DMS114 treated with DMSO at 0.1 percent for 48 hours (cell line): Measurements from ENCODE around the gene CYFIP2.

ENCODE experiments used
- DNase-seq: peaks from one replicate; lab custom pipeline; 2025; ENCODE audit not compliant: unreplicated experiment; lab: John Stamatoyannopoulos, UW

Gene CYFIP2

DNA sequence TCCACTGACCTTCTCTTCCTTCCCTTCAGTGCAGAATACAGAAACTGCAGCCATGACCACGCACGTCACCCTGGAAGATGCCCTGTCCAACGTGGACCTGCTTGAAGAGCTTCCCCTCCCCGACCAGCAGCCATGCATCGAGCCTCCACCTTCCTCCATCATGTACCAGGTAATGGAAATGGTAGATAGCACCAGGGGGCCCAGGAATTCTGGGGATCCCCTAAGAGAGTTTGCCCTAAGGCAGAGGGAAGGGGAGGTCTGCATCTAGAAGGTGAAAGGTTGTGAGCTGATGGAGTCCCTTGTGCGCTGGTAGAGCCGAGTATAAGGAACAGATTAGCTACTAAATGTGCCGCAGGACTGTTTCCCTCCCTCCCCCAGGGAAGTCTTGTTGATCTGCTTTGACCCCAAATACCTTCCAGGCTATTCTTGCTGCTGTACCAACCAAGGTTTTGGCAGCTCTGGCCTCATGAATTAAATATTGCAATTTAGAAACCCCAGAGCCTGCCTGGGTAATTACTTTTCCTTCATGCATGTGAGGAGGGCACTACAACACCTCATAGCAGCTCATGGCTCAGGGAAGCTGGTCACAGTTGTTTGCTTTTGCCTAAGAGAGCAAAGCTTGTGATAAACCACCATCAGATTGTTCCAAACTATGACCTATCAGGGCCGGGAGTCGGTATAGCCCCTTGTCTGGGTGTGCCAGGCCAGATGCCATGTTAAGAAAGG is 19.6 kb downstream of the CYFIP2 start:
- no peak for DNase-seq

DNA sequence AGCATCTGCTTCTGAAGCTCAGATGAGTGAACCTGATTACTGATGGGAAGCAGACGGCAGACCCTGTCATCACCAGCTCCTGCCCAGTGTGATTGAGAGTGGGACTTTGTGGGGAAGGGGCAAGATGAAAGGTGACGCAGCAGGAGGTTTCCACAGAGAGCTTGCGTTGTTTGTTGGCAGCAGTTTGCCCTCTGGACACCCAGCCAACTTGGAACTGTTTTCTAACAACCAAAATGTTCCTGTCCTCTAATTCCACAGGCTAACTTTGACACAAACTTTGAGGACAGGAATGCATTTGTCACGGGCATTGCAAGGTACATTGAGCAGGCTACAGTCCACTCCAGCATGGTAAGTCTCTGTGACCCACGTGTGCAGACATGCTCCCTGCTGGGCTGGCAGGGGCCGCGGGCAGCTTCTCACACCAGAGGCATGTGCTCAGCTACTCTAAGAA is 20.9 kb downstream of the CYFIP2 start:
- no peak for DNase-seq

DNA sequence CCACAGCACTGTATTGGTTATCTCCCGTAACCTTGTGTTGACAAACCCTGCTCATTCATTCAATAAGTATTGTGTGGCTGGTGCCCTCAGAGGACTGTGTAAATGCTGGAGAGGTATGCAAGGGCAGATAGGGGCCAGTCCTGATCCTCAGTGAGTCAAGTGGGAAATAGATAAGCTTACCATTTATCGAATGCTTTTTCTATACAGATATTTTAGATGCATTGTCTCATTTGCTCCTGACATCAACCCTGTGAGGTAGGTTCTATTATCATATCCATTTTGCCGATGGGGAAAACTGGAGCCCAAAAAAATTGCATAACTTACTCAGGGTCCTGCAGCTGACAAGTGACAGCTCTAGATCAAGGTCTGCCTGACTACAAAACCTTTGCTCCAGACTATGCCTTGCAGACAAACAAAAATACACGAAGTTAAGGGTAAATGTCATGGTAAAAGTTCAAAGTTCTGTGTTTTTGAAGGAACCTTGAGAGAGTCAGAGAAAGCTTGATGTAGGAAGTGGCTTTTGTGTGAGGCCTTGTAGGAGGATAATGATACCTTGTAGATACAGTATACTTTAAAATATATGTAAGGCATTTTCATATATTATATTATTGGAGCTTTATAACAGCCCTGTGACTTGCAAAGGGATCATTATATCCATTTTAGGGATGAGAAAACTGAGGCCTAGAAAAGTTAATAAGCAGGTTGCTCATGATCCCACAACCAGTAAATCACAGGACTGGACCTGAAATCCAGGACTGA is 22.7 kb downstream of the CYFIP2 start:
- no peak for DNase-seq

DNA sequence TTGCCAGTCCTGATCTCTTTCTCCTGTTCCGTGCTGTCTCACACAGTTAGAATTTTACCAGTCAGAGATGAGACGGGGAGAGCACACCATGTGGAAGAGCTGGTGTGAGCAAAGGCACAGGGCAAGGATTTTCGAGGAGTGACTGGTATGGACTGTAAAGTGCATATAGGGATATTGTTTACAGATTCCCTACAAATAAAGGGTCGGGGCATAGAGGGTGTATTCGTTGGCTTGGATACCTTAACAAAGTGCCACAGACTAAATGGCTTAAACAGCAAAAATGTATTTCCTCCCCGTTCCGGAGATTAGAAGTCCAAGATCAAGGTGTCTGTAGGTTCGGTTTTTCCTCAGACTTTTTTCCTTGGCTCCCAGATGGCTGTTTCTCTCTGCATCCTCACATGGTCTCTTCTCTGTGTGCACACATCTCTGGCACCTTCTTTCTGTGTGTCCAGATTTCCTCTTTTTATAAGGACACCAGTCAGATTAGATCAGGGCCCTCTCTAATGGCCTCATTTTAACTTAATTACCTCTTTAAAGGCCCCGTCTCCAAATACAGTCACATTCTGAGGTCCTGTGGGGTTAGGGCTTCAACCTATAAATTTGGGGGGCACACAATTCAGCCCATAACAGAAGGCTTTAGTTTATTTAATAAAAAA is 23.4 kb downstream of the CYFIP2 start:
- DNase-seq = no peak

DNA sequence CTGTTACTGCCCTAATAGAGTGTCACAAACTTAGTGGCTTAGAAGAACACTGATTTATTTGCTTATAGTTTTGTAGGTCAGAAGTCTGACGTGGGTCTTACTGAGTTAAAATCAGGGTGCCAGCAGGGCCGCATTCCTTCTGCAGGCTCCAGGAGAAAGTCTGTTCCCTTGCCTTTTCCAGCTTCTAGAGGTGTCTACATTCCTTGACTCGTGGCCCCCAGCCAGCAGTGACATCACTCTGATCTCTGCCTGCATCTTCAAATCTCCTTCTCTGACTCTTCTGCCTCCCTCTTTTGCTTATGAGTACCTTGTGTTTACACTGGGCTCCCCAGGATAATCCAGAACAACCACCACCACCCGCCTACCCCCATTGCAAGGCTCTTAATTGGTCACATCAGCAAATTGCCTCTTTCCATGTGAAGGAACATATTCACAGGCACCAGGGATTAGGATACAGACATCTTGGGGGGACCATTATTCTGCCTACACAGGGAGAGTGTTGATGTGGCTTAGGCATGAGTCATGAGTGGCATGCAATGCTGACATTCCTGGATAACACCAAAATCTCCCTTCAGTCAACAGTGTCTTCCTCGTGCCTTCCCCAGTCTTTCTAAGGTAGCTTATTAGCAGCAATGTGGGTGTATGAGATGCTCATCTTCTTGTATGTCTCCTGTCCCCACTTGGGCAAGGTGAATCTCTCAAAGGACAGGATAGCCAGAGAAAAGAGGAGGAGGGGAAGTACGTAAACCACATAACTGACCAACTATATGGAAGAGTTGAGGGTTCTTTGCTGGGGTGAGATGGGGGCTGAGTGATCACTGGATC is 24.4 kb downstream of the CYFIP2 start:
- DNase-seq = no peak

DNA sequence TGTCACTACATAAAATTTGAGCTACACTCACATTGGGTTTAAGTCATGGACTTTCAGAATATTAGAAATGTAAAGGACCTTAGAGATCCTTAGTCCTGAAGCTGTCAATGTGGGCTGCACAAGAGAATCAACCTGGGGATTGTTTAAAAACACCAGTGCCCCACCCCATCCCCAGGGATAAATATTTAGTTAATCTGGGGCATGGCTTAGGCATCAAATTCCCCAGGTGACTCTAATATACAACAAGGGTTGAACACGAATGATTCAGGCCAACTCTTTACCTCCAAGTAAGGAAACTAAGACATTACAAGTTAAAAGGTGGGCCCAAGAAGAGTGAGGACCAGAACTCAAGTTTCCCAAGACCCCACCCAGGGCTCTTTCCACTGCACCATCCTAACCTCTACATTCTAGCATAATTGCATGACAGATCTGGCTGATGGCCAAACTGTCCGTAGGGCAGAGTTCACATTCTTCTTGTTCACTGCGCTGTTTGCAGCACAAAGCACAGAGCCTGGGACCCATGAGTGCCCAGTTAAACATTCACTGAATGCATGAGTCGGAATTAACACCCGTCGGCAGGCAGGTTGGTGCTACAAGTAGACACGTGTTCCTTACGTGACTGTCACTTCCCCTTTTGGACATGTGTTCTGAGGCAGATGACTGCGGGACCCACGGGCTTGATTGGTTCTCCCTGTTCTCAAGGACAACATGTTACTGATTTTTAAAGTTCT is 25.2 kb downstream of the CYFIP2 start:
- DNase-seq = no peak

DNA sequence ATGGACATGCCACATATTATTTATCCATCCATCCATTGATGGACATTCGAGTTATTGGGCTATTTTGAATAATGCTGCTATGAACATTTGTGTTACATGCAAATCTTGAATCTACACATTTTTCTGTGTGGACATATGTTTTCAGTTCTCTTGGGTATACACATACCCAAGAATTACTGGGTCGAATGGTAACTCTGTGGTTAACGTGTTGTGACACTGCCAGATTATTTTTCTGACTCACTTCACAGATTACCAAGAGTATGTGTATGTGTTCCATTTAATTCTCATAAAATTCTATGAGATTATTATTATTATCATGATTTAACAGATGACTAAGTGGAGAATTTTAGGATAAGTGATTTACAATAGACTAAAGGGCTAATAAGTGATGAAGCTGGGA is 26.7 kb downstream of the CYFIP2 start:
- DNase-seq = no peak

DNA sequence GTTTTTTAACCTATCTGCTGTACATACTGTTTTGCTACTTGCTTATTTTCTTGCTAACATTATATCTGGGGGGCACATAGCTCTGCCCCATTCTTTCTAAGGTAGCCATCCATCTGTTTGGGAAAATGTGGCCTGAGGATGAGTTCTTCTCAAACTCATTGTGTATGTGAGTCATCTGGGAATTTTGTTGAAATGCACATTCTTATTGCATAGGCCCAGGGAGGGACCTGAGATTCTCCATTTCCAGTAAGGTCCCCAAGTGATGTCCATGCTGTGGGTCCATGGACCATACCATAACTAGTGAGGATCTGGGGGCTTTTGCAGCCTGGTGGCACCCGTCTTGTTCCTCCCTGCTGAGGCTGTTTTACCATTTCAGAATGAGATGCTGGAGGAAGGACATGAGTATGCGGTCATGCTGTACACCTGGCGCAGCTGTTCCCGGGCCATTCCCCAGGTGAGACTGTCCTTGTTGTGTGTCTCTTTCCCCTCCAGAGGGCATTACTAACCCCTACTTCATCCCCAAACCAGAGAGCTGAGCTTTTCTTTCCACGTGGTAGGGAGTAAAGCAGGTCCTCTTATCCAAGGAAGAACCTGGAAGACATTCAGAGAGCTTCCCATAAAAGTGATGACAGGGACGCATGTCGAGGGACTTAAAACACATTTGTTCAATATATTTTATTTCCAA is 28.6 kb downstream of the CYFIP2 start:
- DNase-seq = no peak

DNA sequence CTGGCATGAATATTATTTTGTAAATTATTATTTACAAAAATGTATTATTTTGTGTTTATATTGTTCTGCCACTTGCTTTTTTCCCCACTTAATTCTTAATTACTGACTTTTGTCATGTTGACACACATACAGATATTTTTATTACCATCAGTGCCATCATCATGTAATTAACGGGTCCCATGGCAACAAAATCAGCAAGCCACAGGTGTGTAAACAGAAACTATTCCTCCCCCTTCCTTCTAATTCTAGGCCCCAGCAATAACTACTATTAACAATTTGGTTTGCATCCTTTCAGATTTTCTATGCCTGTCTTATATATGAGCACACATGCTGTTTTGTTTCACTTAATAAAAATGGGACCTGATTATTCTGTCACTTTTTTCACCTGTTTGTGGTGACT is 29.3 kb downstream of the CYFIP2 start:
- DNase-seq = no peak

DNA sequence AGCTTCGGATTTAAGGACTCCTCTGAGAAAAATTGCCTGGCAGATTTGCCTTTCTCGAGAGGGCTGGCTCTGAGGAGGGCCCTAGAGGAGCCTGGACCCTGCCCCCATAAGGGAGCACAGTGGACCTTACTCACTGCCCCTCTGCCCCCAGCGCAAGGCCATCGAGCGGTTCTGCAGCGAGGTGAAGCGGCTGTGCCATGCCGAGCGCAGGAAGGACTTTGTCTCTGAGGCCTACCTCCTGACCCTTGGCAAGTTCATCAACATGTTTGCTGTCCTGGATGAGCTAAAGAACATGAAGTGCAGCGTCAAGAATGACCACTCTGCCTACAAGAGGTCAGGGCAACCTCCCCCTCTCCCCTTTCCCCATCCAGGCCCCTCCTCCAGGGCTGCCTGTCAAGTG is 34.6 kb downstream of the CYFIP2 start:
- DNase-seq = no peak

DNA sequence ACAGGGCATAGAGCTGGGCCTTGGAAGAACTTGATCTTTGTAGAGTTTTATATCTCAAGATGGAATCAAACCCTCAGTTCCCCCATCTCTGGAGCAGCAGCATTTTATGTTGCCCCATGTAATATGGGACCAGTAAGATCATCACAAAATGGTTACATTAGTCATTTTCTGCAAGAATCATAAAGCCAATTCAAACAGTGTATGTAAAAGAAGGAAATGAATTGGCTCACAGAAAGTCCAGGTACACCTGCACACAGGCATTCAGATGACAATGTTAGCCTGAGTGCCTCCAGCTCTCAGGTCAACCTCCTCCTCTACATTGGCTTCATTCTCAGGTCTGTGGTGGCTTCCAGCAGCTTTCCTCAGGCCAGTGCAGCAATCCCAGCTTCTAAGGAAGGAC is 35.1 kb downstream of the CYFIP2 start:
- DNase-seq = no peak

DNA sequence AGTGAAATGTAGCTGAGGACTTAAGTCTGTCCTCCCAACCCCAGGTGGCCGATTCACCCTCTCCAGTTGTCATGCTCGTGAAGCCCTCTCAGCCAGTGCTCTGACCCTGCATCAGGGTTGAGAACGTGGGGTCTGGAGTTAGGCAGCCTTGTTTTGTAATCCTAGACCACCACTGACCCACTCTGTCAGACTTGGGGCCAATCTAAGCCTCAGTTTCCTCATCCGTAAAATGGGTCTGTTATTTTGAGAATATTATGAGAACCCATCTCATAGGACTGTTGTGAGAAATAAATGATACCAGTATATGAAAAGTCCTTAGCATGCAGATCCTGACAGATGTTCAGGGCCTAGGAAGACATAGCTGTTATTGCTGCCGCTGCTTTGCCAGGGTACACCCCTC is 37.1 kb downstream of the CYFIP2 start:
- DNase-seq = no peak

DNA sequence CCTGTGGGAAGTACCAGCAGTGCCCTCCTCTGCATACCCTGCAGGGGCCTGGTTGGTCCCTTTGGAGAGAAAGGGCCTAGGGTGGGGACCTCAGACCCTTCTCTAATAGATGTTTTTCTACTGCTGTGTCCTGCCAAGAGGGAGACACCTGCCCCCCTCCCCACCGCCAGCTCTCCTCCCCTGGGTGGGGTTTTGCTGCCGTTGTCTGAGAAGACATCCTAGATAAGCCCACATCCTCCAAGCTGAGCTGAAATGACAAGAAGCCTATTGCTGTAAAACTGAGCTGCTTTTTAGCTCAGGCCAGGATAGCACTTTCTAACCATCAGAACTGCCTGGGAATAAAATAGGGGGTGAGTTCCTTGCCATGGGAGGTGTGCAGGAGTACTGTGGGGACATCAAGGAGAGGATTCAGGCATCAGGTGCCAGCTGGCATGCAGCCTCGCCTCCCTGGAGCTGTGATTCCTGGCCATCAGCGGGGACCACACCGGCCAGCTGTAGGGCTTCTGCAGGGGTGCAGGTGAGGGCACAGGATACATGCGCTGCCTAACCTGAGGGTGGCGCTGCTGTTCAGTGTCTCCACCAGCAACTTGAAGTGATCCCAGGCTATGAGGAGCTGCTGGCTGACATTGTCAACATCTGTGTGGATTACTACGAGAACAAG is 37.9 kb downstream of the CYFIP2 start:
- DNase-seq = no peak

DNA sequence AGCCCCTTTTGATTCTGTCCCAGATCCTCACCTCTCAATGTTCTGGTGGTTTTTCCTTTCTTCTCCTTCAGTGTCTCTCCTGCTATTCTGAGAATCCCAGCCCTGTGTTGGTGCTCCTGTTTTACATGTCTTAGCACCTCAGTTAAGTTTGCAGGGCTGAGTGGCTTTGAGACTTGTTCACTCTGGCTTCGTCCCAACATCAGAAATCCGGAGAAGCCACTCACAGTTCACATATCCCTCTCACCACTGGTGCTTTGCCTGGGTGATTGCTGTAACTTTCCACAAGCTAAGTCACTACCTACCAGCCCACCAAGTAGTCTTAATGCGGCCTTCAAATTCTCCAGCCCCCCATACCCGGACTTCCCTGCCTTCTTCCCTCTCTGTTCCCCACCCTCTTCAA is 40.2 kb downstream of the CYFIP2 start:
- DNase-seq = no peak

DNA sequence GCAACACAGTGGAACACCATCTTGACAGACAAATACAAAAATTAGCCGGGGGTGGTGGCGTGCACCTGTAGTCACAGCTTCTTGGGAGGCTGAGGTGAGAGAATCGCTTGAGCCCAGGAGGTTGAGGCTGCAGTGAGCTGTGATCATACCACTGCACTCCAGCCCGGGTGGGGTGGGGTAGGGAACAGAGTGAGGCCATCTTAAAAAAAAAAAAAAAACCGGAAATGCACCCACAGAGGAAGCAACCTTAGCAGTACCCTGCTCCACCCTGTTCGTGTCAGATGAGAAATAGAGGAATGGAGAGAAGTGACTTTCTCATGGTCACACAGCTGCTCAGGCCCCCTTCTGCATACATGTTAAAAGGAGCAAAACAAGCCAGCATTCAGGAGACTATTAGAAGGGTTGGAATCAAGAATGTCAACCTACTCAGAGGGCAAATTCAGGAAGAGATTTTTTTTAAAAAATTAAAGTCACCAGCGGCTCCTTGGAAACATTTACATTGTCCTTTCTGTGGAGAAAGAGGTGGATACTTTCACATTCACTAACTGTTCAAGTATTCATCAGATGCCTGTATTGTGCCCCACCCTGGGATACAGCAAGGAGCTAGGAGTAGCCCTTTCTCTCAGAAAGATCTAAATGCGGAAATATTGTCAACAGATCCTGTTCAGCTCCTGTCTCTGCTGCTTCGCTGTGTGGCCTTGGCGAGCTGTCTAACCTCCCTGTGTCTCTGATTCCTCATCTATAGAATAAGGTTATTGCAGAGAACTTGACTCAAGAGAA is 41.0 kb downstream of the CYFIP2 start:
- no peak for DNase-seq

DNA sequence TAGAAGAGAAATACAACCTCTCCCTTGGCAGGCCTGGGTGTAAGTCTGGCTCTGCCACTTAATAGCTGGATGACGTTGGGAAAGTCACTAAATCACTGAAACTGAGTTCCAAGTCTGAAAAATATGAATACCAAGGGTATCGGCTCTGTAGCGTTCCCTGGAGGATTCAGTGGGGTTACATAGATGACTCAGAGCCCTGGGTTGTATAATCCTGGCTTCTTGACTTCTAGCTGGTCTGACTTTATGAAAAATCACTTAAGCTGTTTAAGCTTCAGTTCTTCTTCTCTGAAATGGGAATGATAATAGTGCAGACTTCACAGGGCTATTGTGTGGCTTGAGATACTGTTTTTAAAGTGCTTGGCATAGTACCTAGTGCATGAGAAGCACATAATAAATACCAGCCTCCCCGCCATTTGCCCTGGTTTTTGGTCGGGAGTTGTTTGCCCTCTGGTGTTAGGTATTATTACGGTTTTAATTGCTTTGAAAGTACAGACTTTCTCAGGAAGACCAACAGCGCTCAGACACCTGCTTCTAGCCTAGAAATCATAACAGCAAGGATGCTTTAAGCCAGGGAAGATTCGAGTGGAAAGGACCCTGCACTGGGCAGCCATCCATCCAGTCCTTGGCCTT is 43.0 kb downstream of the CYFIP2 start:
- DNase-seq = no peak

DNA sequence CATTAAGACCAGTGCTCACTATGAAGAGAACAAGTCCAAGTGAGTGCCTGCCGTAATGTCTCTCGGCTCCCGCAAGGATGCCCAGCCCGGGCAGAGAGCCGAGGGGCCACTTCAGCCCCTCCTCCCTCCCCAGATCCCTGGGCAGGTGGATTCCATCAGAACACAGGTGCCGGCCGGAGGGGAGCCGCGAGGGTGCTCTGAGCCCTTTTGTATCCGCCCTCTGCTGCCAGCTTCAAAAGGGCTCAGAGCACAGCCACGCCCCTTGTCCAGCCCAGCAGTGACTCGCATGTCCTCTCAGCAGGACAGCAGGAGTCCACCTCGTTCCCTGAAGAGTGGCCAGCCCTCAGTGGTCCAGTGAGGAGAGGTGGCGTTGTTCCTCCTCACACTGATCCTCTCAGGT is 43.9 kb downstream of the CYFIP2 start:
- no peak for DNase-seq

DNA sequence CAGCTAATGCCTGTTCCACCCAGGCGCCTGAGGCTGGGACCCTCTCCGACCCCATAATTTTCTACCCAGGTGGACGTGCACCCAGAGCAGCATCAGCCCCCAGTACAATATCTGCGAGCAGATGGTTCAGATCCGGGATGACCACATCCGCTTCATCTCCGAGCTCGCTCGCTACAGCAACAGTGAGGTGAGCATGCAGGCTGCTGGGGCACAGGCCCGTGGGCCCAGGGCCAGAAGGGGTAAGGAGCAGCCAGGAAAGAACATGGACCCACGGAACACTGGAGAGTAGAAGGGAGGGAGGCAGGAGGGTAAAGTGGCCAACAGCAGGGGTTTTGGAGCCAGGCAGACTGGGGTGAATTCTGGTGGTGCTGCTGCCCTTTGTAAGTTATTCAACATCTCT is 45.7 kb downstream of the CYFIP2 start:
- DNase-seq = no peak
